HG03558 (cell line): Measurements from ENCODE around the gene HSFX3.
A peak's percentile ranks its signal among the peaks of the same experiment; 100 is the strongest.
"Not testable (repeated sequence)": the region's sequence is repeated elsewhere in the genome, so short reads cannot be mapped to it uniquely, and the experiment has no call there.

Experiments used
- ATAC-seq: cut with Tn5 transposase; IDR thresholded peaks from one replicate; pipeline ENCODE4 v1.9.1; 2021; ENCODE audit warnings: moderate number of reproducible peaks; ENCODE audit not compliant: unreplicated experiment; ENCODE audit errors: extremely low read depth

HSFX3 gene

GRCh38 chrX:149546962-149547361 is 2.8 kb downstream of the HSFX3 start:
- not testable (repeated sequence) for ATAC-seq

GRCh38 chrX:149545545-149546543 is 3.9 kb downstream of the HSFX3 start:
- not testable (repeated sequence) for ATAC-seq

GRCh38 chrX:149541521-149542047 is 8.1 kb downstream of the HSFX3 start:
- no peak for ATAC-seq

- ATAC-seq, result peak; percentile 65
These were observed 8.9 kb downstream of the HSFX3 start, which contains the start of gene EOLA1 for GRCh38 chrX:149540621-149541520. EOLA1 (plus strand) TSS chrX:149541012; CDS start chrX:149545631, 4,619 bp downstream.

- peak; percentile 1 for ATAC-seq
These were observed 9.5 kb downstream of the HSFX3 start for GRCh38 chrX:149540131-149540620.

GRCh38 chrX:149539283-149540130 is 10.2 kb downstream of the HSFX3 start:
- ATAC-seq, result no peak

- ATAC-seq, result not testable (repeated sequence)
These were observed 12.2 kb downstream of the HSFX3 start for GRCh38 chrX:149537474-149537873.

GRCh38 chrX:149534926-149535602 is 14.7 kb downstream of the HSFX3 start:
- ATAC-seq, result not testable (repeated sequence)

- ATAC-seq, result not testable (repeated sequence)
These were observed 15.7 kb downstream of the HSFX3 start for GRCh38 chrX:149533999-149534398.

GRCh38 chrX:149532868-149533267 is 16.9 kb downstream of the HSFX3 start:
- not testable (repeated sequence) for ATAC-seq

GRCh38 chrX:149531599-149531998 is 18.1 kb downstream of the HSFX3 start:
- ATAC-seq, result peak; percentile 44

- ATAC-seq, result no peak
These were observed 21.3 kb downstream of the HSFX3 start for GRCh38 chrX:149528381-149528780.

GRCh38 chrX:149527705-149528104 is 22.0 kb downstream of the HSFX3 start:
- peak; percentile 24 for ATAC-seq

- not testable (repeated sequence) for ATAC-seq
These were observed 23.2 kb downstream of the HSFX3 start for GRCh38 chrX:149526318-149527033.

GRCh38 chrX:149525903-149526302 is 23.8 kb downstream of the HSFX3 start:
- not testable (repeated sequence) for ATAC-seq

GRCh38 chrX:149525389-149525788 is 24.3 kb downstream of the HSFX3 start:
- peak; percentile 76 for ATAC-seq

GRCh38 chrX:149522916-149523315 is 26.8 kb downstream of the HSFX3 start:
- no peak for ATAC-seq

GRCh38 chrX:149521438-149521837 is 28.3 kb downstream of the HSFX3 start:
- no peak for ATAC-seq
